NCI-H69 (cell line): ENCODE results near the gene ENOX2.

Source experiments
- DNase-seq: peaks from one replicate; lab custom pipeline; 2025; lab: John Stamatoyannopoulos, UW

ENOX2 gene

DNA sequence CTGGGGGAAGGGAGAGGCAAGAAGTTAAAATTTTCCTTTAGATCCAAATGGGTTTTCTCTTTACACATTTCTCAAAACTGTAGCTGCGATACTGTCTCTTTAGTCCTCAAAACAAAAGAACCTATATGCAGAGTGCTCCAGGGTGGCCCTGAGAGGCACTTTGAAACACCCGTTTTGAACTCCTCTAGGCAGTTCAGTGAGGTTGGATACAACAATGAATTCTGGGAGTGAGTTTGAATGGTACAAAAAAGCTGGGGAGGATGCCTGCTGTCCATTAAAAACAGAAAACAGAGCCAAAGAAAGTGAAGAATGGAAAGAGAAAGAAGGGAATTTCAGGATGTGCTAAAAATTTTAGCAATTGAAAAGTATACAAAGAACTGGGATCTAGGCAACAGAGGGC is 23.1 kb downstream of the ENOX2 start:
- DNase-seq = no peak

DNA sequence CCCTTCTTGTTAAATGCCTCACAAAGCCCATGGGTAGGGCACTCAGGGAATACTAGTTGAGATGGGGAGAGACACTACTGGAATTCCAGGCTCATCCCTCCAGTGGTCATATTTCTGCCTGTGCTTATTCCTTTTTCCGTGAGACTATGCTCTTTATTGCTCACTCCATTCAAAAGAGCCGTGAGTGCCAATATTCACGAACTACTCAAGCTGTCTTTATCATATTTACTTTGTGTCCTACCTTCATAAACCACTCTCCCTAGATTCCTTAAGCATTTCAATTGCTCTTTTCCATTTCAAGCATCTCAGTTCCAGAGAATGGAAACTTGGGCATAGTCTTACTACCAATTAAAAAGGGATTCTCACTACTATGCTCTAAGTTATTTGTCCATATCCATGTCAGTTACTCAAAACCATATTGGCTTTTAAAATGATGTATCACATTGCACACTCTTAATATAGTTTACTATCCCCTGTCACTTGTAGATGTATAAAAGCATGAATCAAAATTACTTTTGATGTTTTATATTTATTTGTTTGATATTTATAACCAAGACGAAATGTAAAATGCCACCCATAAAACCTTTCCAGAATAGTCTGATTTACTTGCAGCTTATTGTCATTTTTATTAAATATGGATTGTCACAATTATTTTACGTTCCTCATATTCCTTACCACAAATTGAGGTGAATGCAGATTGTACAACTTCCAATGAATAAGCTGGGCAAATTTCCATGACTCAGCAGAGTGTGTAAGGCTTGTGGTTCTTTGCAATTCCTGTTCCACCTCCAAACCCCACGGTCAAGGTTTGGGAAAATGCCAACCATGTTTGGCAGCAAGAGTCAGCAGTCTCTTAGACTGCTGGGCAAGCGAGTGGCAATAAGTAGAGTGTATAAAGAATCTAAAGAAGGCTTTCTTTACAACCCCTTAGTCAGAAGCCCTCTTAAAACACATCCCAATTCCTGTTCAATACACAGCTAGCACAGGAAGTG is 24.4 kb downstream of the ENOX2 start:
- peak; percentile 4 for DNase-seq

DNA sequence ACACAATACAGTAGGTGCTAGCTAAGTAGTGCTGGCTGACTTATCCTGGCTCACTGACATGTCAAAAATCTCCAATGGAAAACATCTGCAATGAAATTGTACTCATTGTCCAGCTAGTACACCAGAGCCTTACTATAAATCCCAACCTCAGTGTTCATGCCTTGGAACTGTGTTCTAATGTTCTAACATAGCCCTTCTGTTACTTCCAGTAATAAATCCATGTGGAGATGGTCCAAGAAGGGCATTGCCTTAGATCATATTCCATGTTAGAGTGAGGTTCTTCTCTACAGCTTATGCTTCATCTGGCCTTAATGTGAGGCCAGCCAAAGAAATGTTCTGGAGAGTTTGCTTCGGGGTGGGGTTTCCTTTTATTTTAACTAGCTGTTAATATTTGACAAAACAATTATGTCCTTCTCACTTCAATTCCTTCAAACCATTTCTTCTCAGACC is 25.1 kb downstream of the ENOX2 start:
- DNase-seq = no peak

DNA sequence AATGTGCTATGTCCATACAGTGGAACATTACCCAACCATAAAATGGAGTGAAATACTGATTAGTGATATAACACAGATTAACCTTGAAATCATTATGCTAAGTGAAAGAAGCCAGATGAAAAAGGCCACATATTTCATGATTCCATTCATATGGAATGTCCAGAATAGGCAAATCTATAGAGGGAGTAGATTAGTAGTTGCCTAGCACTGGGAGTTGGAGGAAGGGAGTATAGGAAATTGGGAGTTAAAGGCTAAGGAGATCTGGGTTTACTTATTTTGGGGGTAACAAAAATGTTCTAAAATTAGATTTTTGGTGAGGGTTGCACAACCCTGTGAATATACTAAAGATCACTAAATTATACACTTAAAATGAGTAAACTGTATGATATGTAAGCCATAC is 26.8 kb downstream of the ENOX2 start:
- no peak for DNase-seq

DNA sequence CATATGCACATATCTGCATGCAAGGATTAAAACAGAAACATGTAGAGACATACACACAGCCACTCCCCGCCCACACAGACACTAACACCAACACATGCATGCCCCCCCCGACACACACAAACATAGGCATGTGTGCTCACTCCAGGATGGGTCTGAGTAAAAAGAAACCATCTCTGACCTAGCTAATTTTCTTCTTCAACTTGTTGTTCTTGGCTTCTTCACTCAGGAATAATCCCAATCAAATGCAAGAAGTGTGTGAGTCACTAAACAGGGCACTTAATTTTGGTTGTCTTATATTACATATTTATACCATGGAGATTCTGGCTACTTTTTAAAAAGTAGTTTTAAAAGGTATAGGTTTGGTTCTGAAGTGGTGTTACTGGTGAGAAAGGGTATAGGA is 28.3 kb downstream of the ENOX2 start:
- DNase-seq = no peak

DNA sequence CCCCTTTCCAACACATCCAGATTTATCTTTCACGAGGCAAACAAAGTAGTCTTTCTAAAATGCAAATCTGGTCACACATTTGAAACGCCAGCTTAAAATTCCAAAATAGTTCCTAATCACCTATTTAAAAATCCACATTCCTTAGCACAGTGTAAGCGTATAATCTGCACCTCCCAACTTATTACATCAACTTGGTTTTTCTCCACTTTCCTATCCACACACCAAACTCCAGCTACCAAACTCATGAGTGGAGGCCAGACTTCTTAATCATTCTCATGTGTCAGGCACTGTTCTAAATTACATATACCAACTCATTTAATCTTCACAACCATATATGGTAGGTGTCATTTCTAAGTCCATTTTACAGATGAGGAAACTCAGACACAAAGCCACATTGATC is 33.8 kb downstream of the ENOX2 start:
- no peak for DNase-seq

DNA sequence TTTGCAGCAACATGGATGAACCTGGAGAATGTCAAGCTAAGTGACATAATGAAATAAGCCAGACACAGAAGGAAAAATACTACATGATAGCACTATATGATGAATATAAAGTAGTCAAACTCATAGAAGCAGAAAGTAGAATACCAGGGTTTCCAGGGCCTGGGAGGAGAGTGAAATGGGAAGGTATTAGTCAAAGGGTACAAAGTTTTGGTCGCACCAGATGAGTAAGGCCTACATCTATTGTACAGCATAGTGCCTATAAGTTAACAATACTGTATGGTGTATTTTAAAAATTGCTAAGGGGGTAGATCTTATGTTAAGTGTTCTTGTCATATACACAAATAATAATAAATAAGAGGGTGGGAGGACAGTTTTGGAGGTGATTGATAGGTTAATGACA is 41.5 kb downstream of the ENOX2 start:
- DNase-seq = no peak

DNA sequence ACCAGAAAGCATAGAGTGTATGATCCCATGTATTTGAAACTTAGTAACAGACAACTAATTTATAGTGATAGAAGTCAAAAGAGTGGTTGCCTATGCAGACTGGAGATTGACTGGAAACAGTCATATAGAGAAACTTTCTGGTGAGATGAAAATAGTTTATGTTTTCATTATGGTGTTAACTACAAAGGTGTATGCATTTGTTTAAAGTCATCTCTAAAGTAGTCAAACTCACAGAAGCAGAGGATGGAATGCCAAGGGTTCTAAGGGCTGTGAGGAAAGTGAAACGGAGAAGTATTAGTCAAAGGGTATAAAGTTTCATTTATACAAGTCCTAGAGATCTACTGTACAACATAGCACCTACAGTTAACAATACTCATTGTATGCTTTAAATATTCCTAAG is 45.8 kb downstream of the ENOX2 start:
- no peak for DNase-seq

DNA sequence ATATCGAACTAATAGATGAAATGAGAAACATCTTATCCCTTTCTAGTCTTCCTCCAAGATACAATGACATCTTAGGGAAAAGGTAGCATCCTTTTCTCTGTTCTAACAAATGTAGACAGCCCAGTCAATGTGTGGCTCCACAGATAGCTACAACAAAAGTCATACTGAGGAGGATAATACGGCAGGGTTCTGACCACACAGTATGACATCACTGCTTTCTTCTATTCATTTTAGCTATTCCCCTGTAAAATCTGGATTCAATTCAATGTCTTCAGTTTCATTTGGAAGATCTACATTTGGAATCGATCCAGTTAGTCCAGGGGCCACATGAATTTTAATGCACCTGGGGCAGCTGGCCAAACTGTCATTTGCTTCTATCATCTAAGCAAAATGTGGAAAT is 51.4 kb downstream of the ENOX2 start:
- peak; percentile 62 for DNase-seq

DNA sequence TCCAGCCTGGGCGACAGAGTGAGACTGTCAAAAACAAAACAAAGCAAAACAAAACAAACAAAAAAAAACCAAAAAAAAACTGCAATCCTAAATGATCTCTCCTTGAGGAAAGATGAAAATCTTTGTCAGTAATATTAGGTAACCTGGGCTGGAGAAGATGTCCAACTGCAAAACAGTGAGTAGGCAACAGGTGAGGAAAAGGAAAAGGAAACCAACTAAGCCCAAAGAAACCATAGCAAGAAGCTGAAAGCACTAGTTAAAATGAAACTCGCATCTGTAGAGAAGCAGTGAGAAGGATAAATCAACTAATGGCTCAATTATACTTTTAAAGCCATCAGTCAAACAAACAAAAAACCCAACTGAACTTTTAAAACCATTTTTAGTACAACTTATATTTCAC is 54.2 kb downstream of the ENOX2 start:
- no peak for DNase-seq

DNA sequence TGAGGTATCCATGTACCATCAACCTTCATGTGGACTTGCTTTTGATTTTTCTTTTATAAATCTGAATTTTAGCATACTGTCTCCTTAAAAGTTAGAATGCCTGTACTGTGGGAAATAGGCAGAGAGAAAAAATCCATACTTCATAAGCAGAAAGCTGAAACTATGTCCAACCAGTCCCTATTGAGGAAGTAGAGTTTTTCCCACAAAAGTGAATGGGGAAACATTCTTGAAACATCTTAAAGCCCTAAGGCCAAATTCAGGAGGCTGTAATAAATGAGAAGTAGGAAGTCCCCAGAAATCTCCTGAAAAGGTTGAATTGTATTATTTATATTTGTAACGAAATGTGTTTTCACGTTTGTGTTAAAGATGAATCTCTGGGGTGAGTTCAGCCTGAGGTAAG is 56.3 kb downstream of the ENOX2 start:
- DNase-seq = no peak

DNA sequence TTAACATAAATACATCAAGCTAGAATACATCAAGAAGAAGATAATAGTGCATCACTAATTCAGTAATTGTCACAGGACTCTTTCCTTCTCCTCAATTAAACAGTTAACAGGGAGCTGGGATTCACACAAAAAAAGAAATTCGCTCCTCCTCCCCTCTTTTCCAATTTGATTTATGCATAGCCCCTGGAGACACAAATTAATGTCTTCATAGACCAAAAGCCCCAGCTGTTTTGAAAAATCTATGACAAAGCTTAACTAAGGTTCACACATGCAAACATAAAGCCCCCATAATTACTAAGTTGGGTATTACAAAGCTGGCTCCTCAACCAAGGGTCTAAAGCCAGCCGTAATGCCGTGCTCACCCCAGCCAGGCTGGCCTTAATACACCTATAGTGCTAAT is 61.2 kb downstream of the ENOX2 start:
- DNase-seq = peak; percentile 92

DNA sequence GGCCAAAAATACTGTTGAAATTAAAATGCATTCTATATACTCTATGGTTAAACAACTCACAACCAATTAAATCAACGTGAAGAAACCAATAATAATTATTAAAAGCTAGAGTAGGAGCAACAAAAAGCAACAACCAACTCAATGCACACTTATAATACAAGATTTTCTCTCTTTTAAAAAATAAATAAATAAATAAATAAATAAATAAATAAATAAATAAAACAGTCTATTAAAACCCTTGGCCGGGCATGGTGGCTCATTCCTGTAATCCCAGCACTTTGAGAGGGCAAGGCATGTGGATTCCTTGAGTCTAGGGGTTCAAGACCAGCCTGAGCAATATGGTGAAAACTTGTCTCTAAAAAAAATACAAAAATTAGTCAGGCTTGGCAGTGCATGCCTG is 62.7 kb downstream of the ENOX2 start:
- no peak for DNase-seq

DNA sequence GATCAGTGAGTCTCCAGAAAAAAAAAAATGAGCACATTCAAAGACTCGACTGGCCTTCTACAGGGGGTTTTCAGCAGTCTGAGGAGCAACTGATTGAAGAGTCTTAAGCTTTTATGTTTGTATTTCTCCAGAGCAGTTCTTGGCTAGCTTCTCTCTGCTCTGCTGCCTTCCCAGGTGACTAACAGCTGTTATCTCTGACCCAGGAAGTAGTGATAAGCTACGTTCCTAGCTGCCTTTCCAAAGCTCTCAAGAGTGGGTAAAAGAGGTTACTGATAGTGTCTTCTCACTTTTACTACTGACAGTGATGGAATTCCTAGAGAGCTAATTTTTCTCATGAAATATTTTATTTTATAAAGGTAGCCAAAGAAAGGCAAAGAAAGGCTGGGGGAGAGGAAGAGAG is 66.6 kb downstream of the ENOX2 start:
- DNase-seq = no peak

DNA sequence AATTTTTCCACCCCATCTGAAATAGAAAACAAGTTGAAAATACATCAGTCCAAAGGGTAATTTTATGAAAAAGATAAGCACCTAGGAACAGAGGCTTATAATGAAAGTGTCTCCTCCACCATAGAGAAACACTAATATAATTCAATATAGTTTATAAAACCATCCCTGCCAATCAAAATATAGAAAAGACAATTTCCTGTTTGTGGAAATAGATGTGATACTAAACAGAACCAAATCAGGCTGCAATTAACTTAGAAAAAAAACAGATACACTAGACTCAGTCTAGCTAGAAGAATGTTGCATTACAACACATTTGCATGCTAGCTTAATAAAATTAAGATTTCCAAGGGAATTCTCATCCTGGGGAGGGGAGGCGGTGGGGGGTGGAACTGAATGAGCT is 68.2 kb downstream of the ENOX2 start:
- DNase-seq = no peak

DNA sequence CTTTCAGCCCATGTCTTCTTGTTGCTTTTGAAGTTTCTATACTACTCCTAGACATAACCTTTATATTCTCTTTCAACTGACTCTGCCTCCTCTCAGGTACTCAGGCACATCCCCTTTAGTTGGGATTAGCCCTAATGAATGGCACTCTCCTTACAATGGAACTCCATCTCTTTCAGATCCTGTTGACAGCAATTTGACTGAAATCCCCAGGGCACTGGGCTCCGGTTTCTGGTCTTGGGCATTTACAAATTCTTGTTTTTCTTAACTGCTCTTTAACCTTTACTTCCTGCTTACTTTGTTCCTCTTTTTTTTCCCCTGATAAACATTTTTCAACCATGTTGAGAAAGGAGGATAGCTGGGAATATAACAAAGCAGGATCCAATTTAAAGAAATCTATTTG is 68.9 kb downstream of the ENOX2 start:
- peak; percentile 54 for DNase-seq

DNA sequence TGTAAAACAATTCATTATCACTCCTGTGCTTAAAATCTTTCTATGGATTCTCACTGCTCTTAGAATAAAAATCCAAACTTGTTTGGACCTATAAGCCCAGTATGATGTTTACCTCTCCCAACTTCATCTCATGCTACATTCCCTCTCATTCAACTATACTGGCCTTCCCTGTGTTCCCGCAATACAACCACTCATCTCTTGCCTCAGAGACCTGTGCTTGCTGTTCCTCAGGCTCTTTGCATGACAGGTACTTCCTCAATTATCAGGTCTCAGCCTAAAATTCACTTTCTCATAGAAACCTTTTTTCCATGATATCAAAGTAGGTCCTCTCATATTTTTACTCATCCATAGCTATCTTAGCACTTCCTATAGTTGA is 71.7 kb downstream of the ENOX2 start:
- DNase-seq = no peak

DNA sequence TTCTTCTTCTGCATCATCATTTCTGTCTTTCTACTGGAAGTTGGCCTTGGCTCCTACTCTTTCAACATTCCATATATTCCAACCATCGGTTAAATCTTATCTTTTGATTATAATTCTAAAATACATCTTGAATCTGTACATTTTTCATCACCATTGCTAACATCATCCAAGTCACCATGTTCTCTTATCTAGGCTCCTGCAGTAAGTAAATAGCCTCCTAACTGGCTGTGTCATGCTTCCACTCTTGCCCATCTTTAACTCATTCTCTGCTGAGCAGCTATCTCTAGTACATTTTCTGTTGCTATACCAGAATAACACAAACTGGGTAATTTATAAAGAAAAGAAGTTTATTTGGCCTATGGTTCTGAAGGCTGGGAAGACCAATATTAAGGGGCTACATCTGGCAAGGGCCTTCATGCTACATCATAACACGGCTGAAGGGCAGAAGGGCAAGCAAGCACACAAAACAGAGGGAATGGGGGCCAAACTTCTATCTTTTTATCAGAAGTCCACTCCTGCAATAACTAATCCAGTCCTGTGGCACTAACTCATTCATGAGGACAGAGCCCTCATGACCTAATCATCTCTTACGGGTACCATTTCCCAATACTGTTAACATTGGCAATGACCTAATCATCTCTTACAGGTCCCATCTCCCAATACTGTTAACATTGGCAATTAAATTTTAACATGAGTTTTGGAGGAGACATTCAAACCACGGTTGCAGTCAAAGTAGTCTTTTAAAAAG is 72.2 kb downstream of the ENOX2 start:
- no peak for DNase-seq

DNA sequence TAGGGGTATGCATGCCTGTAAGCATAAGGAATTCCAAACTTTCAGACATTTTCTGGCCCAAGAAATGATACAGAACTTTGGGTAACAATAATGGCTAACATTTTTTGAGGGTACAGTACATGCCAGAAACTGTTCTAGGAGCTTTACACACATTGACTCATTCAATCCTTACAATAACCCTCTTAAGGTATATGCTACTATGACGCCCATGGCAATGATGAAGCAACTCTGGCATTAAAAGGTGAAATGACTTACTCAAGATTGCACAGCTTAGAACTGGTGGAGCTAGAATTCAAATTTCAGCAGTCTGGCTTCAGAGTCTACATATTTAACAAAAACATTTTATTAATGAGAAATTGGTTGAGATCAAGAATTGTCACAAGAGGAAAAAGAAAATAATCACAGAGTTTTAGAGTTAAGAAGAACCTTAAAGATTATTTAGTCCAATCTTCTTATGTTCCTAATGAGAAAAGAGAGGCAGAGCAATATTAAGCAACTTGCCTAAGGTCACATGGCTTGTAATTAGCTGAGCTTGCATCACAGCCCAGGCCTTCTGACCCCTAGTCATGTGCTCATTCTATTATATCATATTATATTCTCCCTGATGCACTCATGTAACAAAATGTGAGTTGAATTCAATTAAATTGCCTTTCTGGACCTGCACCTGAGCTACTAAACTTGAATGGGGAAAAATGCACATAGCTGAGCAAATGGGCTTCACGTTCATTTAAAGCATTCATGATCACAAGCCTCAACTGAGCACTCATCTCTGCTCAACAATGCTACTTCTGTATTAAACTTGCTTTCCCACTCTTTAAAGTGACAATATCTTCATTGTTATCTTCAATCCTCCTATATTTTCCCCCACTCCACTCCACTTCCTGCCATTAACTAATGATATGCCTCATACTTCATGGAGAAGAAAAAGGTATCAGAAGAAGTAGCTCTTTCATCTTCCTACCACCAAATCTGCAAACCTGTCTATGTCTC is 73.2 kb downstream of the ENOX2 start:
- no peak for DNase-seq

DNA sequence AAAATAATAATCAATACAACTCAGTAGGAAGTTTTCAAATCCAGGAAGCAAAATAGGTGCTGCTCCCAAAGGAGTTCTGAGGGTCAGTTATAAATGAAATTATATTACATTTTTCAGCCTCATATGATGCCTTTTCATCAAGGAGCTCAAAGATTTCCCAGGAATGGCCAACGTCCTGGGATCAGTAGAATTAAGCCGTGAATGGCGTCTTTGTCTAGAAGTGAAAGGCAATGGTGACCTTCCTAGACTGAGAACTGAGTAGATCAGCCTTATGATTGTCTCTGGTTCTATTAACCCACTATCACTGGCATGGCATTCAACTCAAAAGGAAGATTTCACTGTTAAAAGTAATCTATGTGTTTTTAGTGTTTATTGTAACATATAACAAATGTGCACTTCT is 74.4 kb downstream of the ENOX2 start:
- DNase-seq = no peak

DNA sequence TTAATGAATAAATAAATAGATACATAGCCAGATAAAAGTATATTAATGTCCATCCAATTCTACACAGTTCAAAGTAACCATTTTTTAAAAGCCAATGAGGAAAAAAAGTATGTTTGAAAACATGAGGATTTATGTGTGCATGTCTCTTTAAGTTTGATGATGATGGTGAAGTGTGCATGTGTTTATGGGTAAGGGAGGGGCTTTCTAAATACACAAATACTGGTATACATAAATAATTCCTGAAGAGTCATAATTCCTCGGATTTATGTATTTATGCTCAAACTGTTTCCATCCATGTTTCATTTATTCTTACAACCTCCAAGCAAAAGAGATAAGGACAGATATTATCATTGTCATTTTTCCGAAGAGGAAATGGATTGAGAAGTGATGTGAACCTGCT is 75.4 kb downstream of the ENOX2 start:
- no peak for DNase-seq

DNA sequence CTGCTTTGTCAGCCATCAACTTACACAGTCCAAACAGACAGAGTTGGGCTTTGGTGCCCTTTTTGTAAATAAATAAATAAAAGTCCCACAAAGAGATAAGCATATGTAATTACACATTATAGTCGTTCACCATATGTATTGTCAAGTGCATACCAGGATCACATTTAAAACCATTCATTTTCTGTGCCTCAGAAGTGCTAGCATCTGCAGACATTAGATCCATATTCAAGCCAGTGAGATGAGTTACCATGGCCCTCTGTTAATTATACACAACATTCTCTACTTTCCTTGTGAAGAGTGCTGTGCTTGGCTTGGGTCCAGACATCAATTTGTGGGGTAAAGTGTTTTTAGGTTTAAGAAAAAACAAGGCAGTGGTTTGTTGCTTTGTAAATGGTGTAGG is 76.8 kb downstream of the ENOX2 start:
- peak; percentile 78 for DNase-seq
